Measurements from ENCODE around the gene POLN.
"Not testable (repeated sequence)": the region's sequence is repeated elsewhere in the genome, so short reads cannot be mapped to it uniquely, and the experiment has no call there.

POLN gene

DNA sequence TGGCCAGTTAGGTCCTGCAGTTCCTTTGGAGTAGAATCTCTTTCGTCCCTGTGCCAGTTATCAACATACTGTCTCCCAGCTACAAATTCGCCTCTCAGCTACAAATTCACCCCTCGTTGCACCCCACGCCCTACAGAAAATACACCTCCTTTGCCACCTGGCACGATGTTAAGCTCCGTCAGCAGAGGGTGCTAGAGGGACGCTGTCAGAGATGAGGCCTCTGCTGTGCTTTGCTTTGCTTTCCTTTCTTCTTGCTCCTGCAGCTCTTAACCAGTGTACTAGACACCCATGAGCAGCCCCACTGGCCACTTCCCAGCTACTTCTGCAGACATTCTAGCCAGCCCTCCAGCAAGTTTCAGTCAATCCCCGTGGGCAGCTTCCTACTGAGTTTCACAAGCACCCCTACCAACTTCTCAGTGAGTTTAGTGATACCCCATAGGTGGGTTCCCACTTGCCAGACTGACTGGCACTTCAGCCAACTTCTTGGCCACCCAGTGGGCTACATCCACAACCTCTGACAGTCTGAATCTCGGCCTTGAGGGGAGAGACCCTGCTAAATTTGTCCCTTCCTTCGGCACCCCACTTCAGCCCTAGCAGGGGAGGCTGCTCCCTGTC, 21.8 kb downstream of the POLN start:
- DNase-seq (ENCODE audit: low read depth in 2 of 2), result peak; percentile 60 to 62

DNA sequence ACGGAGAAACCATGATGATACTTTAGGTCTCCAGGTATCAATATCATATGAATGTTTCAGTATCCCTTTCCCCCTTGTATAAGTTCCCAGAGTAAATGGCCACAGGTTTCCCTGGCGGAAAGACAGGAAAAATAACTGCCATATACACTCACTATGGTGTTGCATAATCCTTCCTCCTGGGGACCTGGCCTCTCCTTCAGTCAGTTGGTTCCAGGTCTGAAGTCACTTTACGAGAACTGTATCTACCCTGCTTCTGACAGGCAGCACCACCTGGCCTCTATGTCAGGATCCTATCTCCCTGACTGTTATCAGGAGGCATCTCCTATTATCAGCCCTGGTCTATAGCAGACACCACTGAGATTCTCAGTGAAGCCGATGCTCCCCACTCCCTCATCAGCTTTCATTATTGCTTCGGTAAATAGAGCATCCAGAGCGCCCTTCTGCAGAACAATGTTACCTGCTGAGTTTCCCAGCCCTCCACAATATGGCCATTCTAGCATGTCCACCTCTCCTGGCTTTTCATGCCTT, 22.6 kb downstream of the POLN start:
- DNase-seq (ENCODE audit: low read depth in 2 of 2), result no peak

DNA sequence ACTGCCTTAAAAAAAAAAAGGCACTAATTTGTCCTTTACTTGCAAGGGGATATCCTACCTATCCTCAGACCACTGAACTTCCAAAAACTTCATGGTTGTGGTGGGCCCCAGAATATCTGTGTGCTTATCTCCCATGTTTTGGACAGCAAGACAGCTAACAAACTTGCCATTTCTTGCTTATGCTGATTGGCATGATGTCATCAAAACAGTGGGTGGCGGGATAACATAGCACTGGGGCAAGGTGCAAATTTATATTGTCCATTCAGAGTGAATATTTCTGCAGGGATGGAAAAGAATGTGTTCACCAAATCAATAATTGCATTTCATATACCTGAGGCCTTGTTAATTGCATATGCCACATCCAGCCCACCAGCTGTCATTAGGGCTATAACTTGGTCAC, 23.5 kb downstream of the POLN start:
- no peak for DNase-seq (ENCODE audit: low read depth in 2 of 2)

DNA sequence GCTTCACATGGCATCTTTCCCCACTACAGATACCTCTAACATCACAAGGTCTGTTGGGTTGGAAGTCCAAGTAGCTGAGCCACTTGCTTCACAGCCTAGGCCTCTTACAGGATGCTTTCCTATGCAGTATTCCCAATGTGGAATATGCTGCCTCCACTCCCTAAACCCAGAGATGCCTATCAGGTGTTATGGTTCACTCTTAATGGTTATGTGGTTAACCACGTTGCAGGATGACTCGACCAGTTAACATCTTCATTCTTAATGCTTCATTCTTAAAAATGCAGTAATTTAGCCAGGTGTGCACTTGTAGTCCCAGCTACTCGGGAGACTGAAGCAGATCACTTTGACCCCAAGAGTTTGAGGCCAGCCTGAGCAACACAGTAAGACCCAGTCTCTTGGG, 24.2 kb downstream of the POLN start:
- no peak for DNase-seq (ENCODE audit: low read depth in 2 of 2)

DNA sequence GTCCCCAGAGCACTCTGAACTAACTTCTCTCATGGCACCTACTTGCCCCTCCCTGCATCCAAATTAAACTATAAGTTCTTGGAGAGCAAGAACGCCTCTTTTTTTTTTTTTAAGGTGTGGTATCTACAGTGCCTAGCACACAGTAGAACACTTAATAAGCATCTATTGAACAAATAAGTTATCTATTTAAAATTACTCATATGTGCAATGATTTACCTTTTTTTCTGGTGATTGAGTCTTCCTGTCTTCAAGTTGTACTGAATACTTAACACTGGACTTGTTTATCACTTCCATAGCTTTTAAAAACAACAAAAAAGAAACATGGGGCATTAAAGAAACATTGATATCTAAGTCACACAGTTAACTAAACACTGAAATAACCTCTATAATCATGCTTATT, 29.1 kb downstream of the POLN start:
- DNase-seq (ENCODE audit: low read depth in 2 of 2), result no peak

DNA sequence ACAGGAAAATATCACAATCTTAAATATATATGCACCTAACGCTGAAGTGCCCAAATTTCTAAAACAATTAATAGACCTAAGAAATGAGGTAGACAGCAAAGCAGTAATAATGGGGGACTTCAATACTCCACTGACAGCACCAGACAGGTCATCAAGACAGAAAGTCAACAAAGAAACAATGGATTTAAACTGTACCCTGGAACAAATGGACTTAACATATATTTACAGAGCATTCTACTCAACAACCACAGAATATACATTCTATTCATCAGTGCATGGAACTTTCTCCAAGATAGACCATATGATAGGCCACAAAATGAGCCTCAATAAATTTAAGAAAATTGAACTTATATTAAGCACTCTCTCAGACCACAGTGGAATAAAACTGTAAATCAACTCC, 39.1 kb downstream of the POLN start:
- not testable (repeated sequence) for DNase-seq (ENCODE audit: low read depth in 2 of 2)

DNA sequence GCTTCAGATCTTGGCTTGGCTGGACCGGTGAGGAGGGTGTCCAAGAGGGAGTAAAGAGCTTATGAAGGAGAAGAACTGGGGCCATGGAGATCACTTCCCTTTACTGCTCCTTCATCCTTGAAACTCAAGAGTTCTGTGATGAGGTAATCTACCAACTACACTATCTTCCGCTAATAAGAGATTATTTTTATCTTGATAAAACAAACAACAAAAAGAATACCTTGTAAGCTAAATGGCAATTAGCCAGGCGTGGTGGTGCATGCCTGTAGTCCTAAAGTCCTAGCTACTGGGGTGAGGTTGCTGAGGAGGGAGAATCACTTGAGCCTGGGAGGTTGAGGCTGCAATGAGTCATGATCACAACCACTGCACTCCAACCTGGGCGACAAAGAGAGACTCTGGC, 47.4 kb downstream of the POLN start:
- DNase-seq (ENCODE audit: low read depth in 2 of 2), result no peak

DNA sequence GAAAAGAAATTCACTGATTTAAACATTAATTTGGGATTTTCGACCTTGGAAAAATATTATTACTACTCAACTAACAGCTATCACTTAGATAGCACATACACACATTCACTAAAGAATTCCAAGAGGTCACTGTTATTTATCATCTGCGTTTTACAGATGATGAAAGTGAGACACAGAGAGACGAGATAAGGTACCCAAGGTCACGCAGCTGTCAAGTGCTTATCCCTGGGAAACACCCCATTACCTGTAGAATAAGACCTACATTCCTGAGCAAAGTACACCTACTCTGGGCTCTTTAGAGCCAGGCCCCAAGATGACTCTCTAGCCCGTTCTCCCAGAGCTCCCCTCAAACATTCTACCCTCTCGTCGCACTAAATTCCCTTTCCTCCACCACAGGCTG, 48.6 kb downstream of the POLN start:
- no peak for DNase-seq (ENCODE audit: low read depth in 2 of 2)

DNA sequence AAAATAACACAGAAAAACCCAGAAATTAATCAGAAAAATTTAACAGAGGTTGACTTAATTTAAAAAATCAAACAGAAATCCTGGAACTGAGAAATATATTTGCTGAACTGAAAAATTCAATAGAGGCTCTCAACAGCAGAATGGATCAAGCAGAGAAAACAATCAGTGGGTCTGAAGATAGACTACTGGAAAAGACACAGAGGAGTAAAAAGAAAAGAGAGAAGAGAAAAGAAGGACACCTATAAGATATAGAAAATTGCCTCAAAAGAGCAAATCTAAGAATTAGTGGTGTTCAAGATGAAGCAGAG, 55.1 kb downstream of the POLN start:
- no peak for DNase-seq (ENCODE audit: low read depth in 2 of 2)

DNA sequence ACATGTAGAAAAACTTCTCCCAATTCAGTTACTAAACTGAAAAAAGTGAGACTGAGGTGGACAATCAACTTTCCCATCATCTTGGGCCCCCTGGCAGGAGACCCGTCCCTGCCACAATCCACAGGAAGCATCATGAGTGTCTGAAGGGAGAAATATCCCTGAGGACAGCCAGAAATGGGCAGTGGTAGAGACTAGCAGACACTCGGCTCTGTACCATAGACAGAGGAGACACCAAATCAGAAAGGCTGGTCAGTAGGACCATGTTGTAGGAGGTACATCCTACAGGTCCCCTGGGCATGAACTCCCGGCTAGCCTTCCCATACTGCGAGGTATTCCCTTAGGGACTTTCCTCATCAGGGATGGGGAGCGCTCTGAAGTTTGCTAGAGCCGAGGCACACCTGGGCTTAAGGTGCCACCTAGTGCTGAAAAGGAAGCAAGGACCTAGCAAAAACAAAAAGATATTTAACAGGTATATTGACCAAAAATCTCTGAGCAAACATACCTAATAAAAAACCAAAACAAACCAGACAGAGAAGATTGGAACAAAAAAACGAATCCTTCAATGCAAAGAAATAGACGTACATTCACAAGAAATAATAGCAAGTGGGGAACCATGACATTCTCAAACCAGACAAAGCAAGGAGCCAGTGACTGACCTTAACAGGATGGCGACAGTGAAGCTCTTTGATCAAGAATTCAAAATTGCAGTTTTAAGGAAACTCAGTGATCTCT, 55.6 kb downstream of the POLN start:
- no peak for DNase-seq (ENCODE audit: low read depth in 2 of 2)

DNA sequence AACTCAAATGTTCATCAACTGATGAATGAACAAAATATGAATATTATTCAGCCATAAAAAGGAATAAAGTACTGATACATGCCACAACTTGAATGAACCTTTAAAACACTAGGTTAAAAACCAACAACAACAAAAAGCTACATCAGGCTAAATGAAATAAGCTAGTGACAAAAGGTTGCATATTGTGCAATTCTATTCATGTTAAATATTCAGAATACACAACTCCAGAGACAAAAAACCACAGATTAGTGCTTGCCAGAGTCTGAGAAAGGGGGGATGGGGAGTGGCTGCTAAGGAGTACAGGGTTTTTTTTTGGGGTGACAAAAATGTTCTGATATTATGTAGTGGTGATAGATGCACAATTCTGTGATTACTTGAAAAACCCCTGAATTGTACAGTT, 58.5 kb downstream of the POLN start:
- no peak for DNase-seq (ENCODE audit: low read depth in 2 of 2)

DNA sequence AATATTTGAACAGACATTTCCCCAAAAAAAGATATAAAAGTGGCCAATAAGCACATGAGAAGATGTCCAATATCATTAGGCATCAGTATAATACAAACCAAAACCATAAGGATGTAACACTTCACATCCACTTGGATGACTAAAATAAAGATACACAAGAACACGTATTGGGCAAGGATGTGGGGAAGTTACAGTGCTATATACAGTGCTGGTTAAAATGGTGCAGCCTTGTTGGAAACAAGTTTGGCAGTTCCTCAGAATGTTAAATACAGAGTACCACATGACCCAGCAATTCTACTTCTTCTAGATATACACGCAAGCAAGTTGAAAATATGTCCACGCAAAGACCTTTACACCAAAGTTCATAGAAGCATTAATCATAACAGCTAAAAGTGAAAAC, 58.9 kb downstream of the POLN start:
- DNase-seq (ENCODE audit: low read depth in 2 of 2), result no peak

DNA sequence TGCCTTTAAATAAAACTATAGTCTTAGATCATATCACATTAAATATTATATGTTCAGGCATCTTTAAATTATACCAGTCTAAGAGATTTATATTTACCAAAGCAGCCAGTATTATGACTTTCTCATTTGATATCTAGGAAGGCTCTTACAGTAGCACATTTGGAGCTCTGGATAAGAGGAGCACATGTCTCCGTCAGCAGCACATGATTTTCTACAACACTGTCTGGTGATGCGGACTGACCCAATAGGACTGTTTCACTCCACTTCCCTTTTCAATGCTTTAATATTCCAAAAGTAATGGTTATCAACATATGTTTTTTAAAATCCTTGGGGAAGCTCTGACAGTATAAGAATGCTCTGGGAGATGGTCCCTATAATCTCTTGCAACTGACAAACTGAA, 61.5 kb downstream of the POLN start:
- DNase-seq (ENCODE audit: low read depth in 2 of 2), result no peak

DNA sequence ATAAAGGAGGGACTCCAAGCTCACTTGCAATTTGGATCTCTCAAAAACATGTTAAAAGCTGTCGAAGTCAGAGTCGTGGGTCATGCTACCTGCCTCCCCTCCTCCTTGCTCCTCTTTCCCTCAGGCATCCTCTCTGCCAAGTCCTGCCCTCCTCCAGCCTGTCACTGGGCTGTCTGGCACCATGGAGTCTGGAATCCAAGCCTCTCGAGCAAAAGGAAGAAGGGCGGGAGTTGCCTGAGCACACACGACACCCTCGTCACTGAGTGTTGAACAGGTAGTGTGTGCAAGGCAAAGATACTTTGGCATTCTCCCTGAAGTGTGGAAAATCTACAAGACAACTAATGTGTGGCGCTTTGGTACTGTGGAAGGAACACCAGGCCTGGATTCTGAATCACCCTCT, 62.2 kb downstream of the POLN start:
- no peak for DNase-seq (ENCODE audit: low read depth in 2 of 2)

DNA sequence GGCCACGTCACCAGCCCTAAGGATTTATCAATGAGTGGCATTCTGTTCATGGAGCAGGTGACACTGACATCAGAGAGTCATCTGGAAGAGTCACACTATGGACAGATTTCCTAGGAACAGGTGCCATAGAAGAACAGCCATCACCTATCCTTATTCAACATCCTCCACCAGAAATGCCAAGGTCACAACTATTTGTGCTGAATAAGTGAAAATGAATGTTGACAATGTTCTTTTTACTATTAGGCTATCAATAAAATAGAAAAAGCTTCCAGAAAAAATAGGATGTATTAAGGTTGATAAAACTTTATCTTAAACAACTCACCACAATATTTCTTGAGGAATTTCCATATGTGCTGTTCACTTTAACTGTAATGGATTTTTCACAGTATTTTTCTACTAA, 62.9 kb downstream of the POLN start:
- DNase-seq (ENCODE audit: low read depth in 2 of 2), result no peak

DNA sequence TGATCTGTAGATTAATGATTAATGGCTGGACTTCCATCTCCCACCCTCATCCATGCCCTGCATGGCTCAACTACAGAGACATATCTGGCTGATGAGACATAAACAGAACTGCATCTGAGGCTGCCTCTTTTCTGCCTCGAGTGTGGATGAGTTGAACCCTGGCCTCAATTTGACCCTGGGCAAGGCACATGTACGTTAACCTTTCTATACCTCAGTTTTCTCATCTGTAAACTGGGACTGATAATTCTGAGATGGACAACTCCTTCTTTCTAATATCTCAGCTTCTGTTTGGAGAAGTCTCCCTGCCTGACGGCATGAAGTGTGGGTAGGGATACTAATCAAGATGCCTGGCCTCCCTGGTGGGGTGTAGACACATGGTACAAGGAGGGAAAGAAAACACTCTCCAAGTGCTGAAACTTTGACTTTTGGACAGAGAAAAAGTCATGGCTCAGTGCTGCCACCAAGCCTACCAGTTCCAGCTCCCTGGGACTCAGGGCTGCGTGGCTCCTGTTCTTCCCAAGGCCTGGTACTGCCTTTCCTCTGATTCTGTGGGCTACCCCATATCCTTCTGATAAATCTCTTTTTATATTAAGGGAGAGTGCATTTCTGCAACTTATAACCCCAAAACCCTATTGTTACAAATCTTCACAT, 64.4 kb downstream of the POLN start:
- DNase-seq (ENCODE audit: low read depth in 2 of 2), result no peak

DNA sequence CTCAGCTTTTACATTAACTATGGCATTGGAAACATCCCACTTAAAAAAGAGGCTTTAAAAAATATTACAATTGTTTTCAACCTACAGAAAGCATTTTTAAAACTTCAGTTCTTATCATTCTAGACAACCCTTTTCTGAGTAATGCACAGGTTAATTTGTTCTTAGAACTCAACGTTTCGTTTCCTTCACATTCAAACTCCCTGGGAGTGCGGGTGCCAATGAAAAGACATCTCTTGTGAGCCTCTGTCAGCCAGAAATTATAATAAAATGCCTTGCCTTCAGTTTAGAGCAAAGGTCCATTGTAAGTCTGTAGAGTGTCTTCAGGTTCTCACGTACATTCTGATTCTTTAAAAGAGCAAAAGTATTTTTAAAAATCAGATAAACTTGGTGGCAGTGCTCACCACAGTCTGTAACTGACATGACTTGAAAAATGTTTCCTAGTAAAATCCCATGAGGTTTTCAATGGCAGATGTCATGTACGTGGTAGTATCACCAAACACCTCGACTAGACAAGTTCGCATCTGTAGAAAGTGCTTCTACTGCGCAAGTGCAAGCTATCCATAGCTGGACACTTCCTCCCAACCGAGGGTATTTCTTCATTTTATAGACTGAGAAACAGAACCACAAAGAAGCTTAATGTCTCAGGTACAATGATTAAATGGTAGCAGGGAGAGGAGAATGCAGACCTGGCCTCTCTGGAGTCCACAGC, 65.8 kb downstream of the POLN start:
- no peak for DNase-seq (ENCODE audit: low read depth in 2 of 2)

DNA sequence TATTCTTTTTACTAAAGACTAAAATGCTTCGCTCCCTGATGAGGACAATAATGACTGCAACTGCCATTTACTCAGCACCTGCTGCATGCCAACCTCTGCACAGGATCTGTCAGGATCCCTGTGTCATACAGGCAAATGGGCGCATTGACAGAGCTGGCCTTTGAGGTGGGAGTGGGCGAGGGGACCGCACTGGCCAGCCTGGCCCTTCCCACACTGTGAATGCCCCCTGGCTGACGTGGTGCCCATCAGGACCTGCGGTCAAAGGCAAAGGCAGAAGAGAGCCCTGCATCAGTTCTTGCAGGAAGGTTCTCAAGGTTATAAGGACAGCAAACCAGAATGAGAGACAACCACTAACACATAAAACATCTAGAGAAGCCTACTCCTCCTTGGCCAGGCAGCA, 67.9 kb downstream of the POLN start:
- no peak for DNase-seq (ENCODE audit: low read depth in 2 of 2)

DNA sequence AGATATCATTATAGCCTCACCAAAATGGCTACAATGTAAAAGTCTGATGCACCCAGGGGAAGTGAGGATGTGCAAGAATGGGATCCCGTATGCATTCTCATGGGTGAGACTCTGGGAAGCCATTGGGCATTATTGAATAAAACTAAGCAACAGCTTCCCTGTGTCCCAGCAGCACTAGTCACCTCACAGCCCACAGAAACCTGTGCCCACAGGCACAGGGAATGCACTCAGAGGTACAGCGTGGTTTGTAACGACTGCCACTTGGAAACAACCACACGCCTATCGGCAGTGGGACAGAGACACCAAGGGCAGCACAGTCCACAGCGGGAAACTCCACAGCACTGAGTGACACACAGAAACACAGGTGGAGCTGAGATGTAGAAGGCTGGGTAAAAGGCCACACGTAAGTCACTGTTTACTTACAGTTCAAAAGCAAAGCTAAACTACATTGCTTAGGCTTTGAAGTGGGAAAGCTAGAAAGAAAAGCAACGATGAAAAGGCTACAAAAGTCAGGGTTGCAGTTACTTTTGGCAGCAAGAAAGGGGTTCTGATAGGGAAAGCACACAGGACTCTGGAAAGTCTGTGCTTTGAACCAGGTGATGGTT, 69.2 kb downstream of the POLN start:
- no peak for DNase-seq (ENCODE audit: low read depth in 2 of 2)

DNA sequence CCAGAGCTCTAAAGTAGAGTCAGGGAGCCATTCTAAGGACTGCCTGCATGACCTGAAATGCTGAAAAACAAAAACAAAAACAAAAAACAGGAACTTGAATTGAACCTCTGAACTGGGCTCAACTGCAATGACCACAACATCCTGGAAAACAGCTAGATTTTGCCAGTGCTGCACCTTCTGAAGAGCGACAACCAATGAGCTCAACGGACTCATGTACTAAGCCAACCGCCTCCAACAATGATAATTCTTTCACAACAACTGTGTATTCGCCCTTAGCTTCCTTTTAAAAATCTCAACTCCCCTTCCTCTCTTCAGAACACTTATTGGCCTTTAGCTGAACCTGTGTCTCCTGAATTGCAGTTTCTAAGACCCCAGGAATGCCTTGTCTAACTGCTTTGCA, 69.8 kb downstream of the POLN start:
- DNase-seq (ENCODE audit: low read depth in 2 of 2), result no peak

DNA sequence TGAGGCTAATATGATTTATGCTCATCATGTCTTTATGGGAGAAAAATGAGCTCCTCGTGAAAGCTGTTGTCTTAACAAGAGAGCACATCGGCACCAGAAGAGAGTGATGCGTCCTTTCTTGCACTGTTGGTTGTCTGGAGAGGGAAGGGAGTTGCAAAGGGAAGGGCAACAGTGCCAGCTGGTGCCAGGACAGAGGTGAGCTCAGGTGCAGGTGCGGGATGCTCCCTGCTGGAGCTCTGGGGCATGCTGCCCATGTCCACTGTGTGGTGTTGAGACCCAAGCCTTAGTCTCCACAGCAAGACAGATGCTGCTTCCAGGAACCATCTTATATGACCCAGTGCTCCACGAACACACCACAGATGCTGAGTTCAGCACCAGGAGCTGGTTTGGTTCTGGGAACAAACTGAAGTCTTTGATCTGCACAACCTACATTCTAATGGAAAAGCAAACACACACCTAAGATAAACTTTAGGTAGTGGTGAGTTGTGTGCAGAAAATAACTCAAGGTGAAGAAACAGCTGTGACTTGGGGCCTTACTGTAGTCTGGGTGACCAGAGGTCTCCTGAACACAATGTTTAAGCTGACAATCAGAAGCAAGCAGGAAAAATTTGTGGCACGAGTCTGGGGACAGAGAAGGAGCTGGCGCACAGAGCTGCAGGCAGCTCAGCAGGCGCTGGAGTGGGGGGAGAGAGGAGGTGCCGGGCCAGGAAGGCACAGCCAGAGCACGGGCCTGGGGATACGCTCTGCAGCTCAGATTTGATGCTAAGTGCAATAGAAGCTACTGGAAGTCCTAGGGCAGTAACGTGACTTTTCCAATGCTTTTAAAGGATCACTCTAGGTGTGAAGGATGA, 73.2 kb downstream of the POLN start:
- DNase-seq (ENCODE audit: low read depth in 2 of 2), result no peak
